Right renal pelvis (tissue), 4 donors: ENCODE measurements around the gene TBX2. TPM values are rescaled to one million over a fixed set of nuclear protein-coding genes. Genes with fewer than 3 reads are reported as not detected.

Experiments
- DNase-seq, 4 donors: peaks; one replicate each; pipeline ENCODE4 v3.0.0-alpha.2; 2013; ENCODE audit warnings: low read depth in 4 of 4, low spot score in 3 of 4, missing footprints in 1 of 4
- polyA plus RNA-seq, 4 donors: library from polyadenylated mRNA; unstranded; fragments of 120-200 nt; gene quantifications; one replicate each; pipeline ENCODE4 v1.2.1, GENCODE V29; 2013; ENCODE audit not compliant: insufficient read length in 4 of 4

The TBX2 gene
- polyA plus RNA-seq, 4 donors, result 61.1 to 97.6 (median 72.4) TPM

- no peak for DNase-seq
Observed at GRCh38 chr17:61385577-61386236, 13.9 kb upstream of the TBX2 start.

GRCh38 chr17:61386251-61386650, 13.4 kb upstream of the TBX2 start:
- no peak for DNase-seq

GRCh38 chr17:61387011-61387410, 12.6 kb upstream of the TBX2 start:
- no peak for DNase-seq

- no peak for DNase-seq
Observed at GRCh38 chr17:61387511-61388305, 11.9 kb upstream of the TBX2 start.

GRCh38 chr17:61388561-61389356, 10.9 kb upstream of the TBX2 start:
- no peak for DNase-seq

- DNase-seq, result no peak
Observed at GRCh38 chr17:61389670-61390478, 9.8 kb upstream of the TBX2 start.

- no peak for DNase-seq
Observed at GRCh38 chr17:61390479-61390791, 9.2 kb upstream of the TBX2 start.

GRCh38 chr17:61391595-61392291, 7.9 kb upstream of the TBX2 start:
- no peak for DNase-seq

GRCh38 chr17:61392679-61393078, 7.0 kb upstream of the TBX2 start:
- DNase-seq, result no peak

GRCh38 chr17:61393550-61393903, 6.1 kb upstream of the TBX2 start:
- no peak for DNase-seq

- DNase-seq, result no peak
Observed at GRCh38 chr17:61393904-61394629, 5.6 kb upstream of the TBX2 start.

- no peak for DNase-seq
Observed at GRCh38 chr17:61394630-61395408, 4.8 kb upstream of the TBX2 start.

- DNase-seq, result no peak
Observed at GRCh38 chr17:61395409-61395982, 4.1 kb upstream of the TBX2 start.

GRCh38 chr17:61395983-61396585, 3.6 kb upstream of the TBX2 start:
- no peak for DNase-seq

- DNase-seq, result no peak
Observed at GRCh38 chr17:61396586-61397085, 3.0 kb upstream of the TBX2 start.

GRCh38 chr17:61397086-61397842, 2.4 kb upstream of the TBX2 start:
- no peak for DNase-seq

GRCh38 chr17:61398721-61399130, 917 bp upstream of the TBX2 start:
- DNase-seq, result no peak
